Stimulated activated CD8-positive, alpha-beta memory T cell treated with anti-CD3 and anti-CD28 coated beads, Interleukin-7, amount 100 ng/mL, for 4 hours (primary cell): ENCODE results near the gene GLB1L3.
"Not testable (repeated sequence)": the region's sequence is repeated elsewhere in the genome, so short reads cannot be mapped to it uniquely, and the experiment has no call there.

Experiments used
- DNase-seq, 2 donors: peaks; one replicate each; pipeline ENCODE4 v3.0.0-alpha.2; 2020; ENCODE audit warnings: low read depth in 2 of 2

Gene GLB1L3

DNA sequence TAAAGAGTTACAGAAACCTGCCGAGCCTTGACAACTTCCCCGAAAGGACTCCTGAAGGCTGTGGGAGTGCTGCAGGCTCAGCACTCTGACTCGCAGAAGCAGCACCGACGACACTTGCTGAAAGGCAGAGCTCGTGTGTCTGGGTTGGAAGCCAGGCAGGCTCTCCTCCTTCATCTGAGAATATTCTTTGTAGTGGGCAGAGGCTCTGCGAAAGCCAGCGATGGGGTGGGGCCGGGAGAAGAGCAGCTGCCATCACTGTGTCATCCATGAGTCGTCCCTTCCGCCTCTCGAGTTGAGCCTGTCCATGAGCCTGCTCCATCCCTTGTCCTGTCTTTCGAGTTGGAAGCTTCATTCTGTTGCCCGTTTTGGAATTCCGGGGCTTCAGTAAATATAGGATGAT, 67.5 kb downstream of the GLB1L3 start:
- no peak for DNase-seq

GRCh38 chr11:134344497-134345236, 68.5 kb downstream of the GLB1L3 start:
- DNase-seq: not testable (repeated sequence)

- no peak for DNase-seq
These were observed 69.0 kb downstream of the GLB1L3 start for GRCh38 chr11:134345237-134345550.

DNA sequence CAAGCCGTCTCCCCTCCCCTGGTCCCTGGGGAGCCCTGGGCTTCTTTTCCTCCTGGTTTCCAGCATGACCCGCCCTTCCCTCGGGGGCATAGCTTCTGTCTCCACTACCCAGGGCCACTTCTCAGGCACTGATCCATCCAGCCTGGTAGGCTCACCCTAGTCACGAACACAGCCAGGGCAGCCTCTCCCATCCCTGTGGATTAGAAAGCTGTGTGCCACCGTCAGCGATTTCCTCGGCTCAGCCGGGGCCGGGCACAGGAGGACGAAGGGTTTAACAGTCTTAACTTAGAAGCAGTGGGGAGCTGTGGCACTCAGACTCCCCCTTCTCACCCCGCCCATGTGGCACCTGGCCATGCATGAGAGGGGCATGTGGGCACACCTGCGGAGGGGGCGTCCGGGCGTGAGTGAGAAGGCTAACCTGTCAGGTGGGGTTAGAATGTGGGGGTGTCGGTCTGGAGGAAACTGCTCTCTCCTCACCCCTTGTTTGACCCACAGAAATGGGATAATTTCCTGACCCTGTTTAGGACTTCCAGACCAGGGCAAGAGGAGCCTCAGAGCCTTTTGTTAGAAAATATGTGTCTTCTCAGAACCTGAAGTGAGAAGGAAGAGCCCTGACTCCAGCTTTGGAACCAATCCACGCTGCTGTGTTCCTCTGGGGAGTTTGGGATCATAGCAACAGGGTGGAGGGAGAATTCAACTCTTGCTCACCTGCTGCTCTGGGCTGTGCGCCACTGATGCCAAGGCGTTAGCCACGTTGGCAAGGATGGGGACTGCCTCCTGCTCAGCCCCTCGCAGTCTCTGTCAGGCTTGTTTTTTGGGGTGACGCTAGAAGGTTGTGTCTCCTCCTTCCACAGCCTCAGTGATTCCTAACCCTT, 70.2 kb downstream of the GLB1L3 start:
- no peak for DNase-seq

GRCh38 chr11:134346976-134347350, 70.8 kb downstream of the GLB1L3 start:
- DNase-seq: no peak

- no peak for DNase-seq
These were observed 71.3 kb downstream of the GLB1L3 start for GRCh38 chr11:134347441-134347840.

DNA sequence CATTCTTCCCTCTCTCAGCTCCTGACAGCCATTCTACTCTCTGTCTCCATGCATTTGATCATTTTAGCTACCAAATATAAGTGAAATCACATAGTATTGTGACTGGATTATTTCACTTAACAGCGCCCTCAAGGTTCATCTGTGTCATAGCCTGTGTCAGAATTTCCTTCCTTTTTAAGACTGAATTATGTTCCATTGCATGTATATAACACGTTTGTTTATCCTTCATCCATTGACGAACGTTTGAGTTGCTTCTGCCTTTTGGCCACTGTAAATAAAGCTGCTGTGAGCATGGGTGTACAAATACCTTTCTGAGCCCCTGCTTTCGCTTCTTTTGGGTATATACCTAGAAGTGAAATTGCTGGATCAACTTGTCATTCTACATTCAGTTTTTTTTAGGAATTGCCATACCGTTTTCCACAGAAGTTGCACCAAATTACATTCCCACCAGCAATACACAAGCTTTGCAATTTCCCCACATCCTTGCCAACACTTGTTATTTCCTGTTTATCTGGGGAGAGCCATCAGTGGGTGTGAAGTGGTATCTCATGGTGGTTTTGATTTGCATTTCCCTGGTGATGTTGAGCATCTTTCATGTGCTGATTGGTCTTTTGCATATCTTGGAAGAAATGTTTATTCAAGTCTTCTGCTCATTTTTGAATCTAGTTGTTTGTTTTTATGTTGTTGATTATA, 73.1 kb downstream of the GLB1L3 start:
- DNase-seq: no peak

DNA sequence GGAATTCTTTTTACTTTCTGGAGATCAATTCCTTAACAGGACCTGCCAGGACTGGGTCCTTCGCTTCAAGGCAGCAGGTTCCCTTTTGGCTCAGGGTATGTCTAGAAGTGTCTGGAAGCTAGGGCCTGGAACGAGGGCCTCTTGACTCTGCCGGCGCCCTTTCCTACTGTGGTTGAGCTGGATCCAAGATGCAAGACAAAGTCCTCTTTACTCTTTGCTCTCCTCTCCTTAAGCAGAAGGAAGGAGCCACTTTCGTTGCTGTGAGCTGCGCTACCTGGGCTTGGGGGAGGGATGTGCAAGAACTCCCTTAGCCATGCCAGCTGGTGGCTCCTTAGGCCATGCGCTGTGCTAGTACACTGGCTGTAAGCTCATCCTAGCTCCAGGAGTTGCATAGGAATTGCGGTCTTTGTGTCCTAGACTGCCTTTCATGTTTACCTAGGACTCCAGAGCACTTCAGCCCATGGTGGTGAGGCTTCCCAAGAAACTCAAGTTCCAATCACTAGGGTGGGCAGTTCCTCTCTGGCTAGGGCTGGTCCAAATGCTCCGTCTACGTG, 73.7 kb downstream of the GLB1L3 start:
- no peak for DNase-seq

DNA sequence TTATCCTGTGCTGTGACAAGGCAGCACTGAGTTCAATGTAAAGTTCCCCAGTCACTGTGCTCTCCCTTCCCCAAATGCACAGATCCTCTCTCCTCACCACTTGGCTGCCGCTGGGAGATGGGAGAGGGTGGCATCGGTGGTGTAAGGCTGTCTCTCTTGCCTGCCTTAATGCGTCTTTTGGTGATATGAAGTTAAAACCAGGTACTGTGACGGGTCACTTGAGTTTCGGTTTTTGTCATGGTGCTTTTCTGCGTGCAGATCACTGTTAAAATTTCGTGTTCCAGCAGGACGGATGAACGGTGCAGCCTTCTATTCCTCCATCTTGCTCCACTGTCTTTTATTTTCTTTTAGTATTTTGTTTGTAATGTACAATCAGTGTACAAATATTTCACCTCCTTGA, 74.2 kb downstream of the GLB1L3 start:
- no peak for DNase-seq

DNA sequence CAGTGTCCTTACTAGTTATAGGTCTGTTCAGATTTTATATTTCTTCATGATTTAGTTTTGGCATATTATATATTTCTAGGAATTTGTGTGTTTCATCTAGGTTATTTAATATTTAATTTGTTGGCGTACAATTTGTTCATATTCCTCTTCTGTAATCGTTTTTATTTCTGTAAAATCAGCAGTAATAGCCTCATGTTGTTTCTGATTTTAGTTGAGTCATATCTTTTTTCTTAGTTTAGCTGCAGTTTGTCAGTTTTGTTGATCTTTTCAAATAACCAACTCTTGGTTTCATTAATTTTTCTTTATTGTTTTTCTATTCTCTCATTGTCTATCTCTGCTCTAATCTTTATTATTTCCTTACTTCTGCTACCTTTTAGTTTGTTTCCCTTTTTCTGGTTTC, 75.9 kb downstream of the GLB1L3 start:
- no peak for DNase-seq

DNA sequence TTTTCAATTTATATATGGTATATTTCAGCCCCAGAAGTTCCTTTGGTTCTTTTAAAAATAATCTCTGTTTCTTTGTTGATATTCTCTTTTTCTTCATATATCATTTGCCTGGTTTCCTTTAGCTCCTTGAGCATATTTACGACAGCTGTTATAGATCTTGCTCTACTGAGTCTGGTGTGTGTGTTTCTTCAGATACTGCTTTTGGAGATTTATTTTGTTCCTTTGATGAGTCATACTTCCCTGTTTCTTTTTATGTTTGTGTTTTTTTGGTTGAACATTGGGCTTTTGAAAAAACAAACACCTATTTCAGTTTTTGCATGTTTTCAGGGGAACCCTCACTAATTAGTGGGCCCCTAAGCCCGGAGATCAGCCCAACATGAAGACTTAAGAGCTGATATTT, 79.0 kb downstream of the GLB1L3 start:
- DNase-seq: no peak

DNA sequence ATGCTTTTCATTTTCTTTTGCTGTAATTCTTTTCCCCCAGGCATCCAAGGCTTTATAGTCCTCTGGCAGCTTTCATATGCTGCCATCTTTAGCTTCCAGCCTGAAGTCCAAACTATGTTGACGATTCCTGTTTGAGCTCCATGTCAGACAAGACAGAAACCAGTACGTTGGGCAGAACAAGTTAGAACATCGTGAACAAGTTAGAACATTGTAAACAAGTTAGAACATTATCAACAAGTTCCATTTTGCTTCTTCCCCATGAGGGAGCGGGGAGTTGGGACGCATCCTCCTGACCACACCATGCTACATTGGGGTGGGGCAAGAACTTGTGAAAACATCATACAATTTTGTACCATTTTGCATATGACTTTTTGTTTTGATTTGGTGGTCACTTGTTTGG, 79.5 kb downstream of the GLB1L3 start:
- no peak for DNase-seq

- DNase-seq: no peak
These were observed 80.7 kb downstream of the GLB1L3 start for GRCh38 chr11:134356656-134357544.

DNA sequence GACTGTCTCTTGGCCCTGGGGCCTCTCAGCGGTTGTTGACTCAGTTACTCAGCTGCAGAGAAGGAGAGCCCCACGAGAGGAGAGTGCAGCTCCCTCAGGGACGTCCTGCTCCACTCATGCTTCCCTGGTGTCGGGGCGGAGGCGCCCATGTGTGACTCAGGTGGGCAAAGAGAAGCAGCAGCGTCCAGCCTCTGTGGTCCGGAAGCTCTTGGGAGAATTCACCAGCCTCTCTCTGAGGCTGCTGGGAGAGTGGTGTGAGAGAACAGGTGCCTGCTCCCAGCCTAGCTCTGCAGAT, 81.3 kb downstream of the GLB1L3 start:
- DNase-seq: no peak

DNA sequence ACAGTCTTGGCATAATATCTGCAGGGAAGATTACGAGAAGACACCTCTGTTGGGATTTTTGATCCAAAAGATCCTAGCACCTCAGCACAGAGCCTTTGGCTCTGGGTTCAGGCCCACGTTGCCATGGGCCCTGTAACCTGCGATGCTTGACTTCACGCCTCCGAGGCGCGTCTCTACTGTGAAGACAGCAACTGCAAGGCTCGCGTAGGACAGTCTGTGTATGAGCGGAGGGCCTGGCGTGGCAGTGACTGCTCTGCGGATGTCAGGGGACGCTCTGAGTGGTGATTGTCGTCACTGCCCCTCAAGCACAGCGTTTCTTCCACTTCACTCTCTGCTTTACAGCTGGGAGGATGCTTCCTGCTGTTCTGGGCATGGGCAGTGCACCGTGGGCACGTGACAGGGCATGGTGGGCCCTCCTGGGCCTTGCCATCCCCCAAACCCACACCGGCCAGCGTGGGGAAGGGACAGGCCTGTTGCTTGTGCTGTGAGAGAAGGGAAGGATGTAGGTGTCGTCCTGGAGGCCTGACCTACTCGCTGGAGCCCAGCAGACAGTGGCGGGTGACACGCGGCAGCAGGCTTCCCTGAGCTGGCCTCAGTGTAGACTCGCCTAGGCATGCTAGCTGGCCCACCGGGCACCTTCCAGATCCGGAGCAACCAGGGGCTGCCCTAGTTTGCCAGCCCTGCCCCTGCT, 82.1 kb downstream of the GLB1L3 start:
- DNase-seq: no peak

DNA sequence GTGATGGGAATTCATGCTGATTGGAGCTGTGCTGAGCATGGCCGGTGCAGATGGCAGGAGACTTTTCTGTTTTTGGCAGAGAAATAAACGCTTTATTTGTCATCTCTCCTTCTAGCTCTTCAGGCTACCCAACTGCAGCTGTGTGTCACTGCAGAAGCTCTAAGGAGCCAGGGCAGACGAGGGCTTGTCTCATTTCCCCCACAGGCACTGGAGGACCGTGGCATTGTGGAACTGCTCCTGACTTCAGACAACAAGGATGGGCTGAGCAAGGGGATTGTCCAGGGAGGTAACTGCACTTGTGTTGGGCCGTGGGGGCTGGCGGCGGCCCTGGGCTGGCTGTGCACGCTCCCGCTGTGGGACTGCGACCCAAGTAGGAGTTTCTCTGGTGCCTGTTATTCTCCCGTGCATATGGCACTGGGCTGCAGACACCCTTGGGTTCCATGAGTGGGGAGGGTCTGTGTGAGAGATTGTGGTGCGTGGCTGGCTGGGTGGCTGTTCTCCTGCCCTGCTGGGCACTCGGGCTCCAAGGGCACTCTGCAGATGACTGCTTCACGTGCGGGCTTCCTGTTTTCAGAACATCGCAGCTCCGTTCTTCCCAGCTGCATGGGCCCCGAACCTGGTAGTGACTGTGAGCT, 82.8 kb downstream of the GLB1L3 start:
- no peak for DNase-seq

GRCh38 chr11:134359646-134360045, 83.5 kb downstream of the GLB1L3 start:
- DNase-seq: no peak

DNA sequence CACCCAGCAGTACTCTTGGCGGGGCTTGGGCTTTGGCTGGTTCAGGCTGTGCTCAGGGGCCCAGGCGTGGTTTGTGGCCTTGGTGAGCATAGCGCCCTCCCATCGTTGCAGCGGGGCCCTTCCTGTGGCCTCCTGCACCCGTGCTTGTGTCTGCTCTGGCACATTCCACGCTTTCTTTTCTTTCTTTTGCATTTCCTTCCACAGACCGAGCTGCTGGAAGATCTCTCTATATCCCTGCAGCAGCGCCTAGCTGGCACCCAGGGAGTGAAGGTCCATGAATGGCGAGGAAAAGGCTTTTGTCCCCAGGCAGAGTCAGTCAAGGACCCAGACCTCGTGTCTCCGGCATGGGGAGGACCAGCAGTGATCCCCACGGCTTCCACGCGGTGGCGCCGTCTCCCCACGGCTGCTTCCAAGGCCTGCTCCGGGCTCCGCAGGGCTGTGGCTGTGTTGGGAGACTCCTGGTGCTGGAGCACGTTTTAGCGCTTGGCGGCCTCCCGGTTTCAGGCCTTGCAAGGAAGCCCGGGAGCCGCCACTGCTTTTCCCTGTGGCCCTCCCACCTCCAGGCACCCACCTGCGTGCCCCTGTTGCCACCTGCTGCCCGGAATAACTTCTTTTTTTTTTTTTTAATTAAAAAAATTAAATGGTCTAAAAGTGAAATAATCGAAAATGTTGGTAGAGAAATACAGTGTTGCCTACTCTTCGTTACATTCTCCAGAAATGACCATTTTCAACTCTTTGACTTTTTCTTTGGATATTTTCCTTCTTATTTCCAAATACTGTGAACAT, 84.1 kb downstream of the GLB1L3 start:
- DNase-seq: peak; percentile 26 to 49

GRCh38 chr11:134361661-134362060, 85.5 kb downstream of the GLB1L3 start:
- DNase-seq: no peak
